ENCODE data around the gene SUGCT. TPM values are rescaled to one million over a fixed set of nuclear protein-coding genes. Genes with fewer than 3 reads are reported as not detected.

The SUGCT gene
- total and polyA plus RNA-seq, 2 of the 13 experiments (the other 11 are each of a cell fraction or from before 2014, with no cell fraction given), result 10.1 to 22.2 TPM

- Histone ChIP-seq H3K27me3 (ENCODE audit: control insufficient read depth in 1 of 2, insufficient read depth in 2 of 2, low read length in 2 of 2) (no peaks in the 10 kb centered on the region), H3K36me3 (replicated peaks in 1 of 2; ENCODE audit: control insufficient read depth in 1 of 2, insufficient read depth in 2 of 2, low read length in 2 of 2) (no peaks in the 10 kb centered on the region), H3K4me3 (replicated peaks in 1 of 3; ENCODE audit: insufficient read depth in 1 of 3, low read depth in 2 of 3, low read length in 3 of 3) (no peak overlapping the region), H3K27ac (ENCODE audit: extremely low read length, insufficient read depth, low read length) (no peak overlapping the region), H3K79me2 (ENCODE audit: insufficient read depth, low read length) (no peaks in the 10 kb centered on the region), H2AFZ (ENCODE audit: low read length) (no peak overlapping the region), H3K9ac (ENCODE audit: insufficient read depth, low read depth, low read length) (no peak overlapping the region), H3K4me1 (ENCODE audit: insufficient read depth, low read length) (no peaks in the 10 kb centered on the region), H3K9me3 (ENCODE audit: low read length) (no peaks in the 10 kb centered on the region), H4K20me1 (ENCODE audit: insufficient read depth, low read length) (no peaks in the 10 kb centered on the region), H3K4me2 (ENCODE audit: low read depth, low read length) (no peak overlapping the region)
- DNase-seq (ENCODE audit: low spot score), result no peak
- CTCF ChIA-PET (ENCODE audit: low intra/inter-chr PET ratio, low total read pairs), result interaction anchor here (3.2 kb wide), 1 partner anchor 274 kb away, joined by 29 read pairs; no protein-coding TSS in a partner anchor
- TF ChIP-seq, protein P1, sequence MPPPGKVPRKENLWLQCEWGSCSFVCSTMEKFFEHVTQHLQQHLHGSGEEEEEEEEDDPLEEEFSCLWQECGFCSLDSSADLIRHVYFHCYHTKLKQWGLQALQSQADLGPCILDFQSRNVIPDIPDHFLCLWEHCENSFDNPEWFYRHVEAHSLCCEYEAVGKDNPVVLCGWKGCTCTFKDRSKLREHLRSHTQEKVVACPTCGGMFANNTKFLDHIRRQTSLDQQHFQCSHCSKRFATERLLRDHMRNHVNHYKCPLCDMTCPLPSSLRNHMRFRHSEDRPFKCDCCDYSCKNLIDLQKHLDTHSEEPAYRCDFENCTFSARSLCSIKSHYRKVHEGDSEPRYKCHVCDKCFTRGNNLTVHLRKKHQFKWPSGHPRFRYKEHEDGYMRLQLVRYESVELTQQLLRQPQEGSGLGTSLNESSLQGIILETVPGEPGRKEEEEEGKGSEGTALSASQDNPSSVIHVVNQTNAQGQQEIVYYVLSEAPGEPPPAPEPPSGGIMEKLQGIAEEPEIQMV (CRISPR knock-in tag; IDR thresholded peaks at IDR 0.05; ENCODE audit: low read depth), result no peak
- TF ChIP-seq ZMYM3 (CRISPR knock-in tag; IDR thresholded peaks at IDR 0.05), result no peak
- no peak for TF ChIP-seq GPN1 (CRISPR knock-in tag; IDR thresholded peaks at IDR 0.05; ENCODE audit: borderline replicate concordance)
- TF ChIP-seq RNF2 (conservative IDR thresholded peaks at IDR 0.05; ENCODE audit: low read depth), result no peak
- no peak for TF ChIP-seq ZFAT (CRISPR knock-in tag; conservative IDR thresholded peaks at IDR 0.05)
- ATAC-seq, result no peak
- POLR2A ChIA-PET, result no interaction called here
- no TSS peak for BruUV-seq (replicated peaks)
- intact Hi-C loops (cut with micrococcal nuclease; ENCODE audit: unreplicated experiment) (no loop called here), in situ Hi-C loops (cut with HindIII; ENCODE audit: extremely low pct_ligation_motif_present, low pct_unique_long_range_greater_than_20kb) (no loop called here)
- WGBS (ENCODE audit: low lambda C conversion rate), result 95% methylated on average over 5 of the region's 5 CpGs
- no peak for FAIRE-seq
These were observed 195.6 kb downstream of the SUGCT start for GRCh38 chr7:40330408-40330807.

DNA sequence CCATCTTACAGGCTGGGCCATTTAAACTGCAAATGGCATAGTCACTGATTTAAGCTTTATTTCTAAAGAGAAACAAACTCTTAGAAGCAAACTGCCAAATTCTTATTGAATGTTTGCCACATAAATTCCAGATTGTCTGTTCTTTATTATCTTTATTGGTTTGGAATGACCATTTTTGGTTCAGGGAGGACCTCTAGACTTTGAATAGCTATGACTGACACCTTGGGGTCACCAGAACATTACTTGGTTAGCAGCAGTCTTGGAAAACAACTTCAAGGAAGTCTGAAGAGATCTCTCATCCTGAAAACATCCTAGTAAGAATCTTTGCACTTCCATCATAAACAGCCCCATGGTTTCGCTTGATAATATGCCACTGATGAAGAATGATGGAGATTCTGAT lies 197.1 kb downstream of the SUGCT start:
- Histone ChIP-seq H3K27me3 (ENCODE audit: control insufficient read depth in 1 of 2, insufficient read depth in 2 of 2, low read length in 2 of 2) (no peaks in the 10 kb centered on the region), H3K27ac (ENCODE audit: extremely low read length, insufficient read depth, low read length) (no peak overlapping the region), H3K9me3 (ENCODE audit: low read length) (no peaks in the 10 kb centered on the region), H3K4me3 (replicated peaks in 1 of 3; ENCODE audit: insufficient read depth in 1 of 3, low read depth in 2 of 3, low read length in 3 of 3) (no peak overlapping the region), H4K20me1 (ENCODE audit: insufficient read depth, low read length) (no peaks in the 10 kb centered on the region), H3K79me2 (ENCODE audit: insufficient read depth, low read length) (no peaks in the 10 kb centered on the region), H3K4me2 (ENCODE audit: low read depth, low read length) (no peak overlapping the region), H3K4me1 (ENCODE audit: insufficient read depth, low read length) (no peaks in the 10 kb centered on the region), H2AFZ (ENCODE audit: low read length) (no peak overlapping the region), H3K36me3 (replicated peaks in 1 of 2; ENCODE audit: control insufficient read depth in 1 of 2, insufficient read depth in 2 of 2, low read length in 2 of 2) (no peaks in the 10 kb centered on the region), H3K9ac (ENCODE audit: insufficient read depth, low read depth, low read length) (no peak overlapping the region)
- in situ Hi-C loops (cut with HindIII; ENCODE audit: extremely low pct_ligation_motif_present, low pct_unique_long_range_greater_than_20kb), result no loop called here
- DNase-seq (ENCODE audit: low spot score) (no peak), FAIRE-seq (no peak), ATAC-seq (no peak)
- WGBS (ENCODE audit: low lambda C conversion rate), result 37% methylated on average over 1 of the region's 1 CpG
- CTCF ChIA-PET (ENCODE audit: low intra/inter-chr PET ratio, low total read pairs), result interaction anchor here (1.7 kb wide), 1 partner anchor 273 kb away, joined by 5 read pairs; no protein-coding TSS in a partner anchor
- intact Hi-C loops (cut with micrococcal nuclease; ENCODE audit: unreplicated experiment), result no loop called here
- POLR2A ChIA-PET, result no interaction called here
- BruUV-seq (replicated peaks), result no TSS peak
- TF ChIP-seq HNF4G (IDR thresholded peaks at IDR 0.05; ENCODE audit: borderline replicate concordance, low read depth, low read length) (no peak), HNF4G (CRISPR knock-in tag; IDR thresholded peaks at IDR 0.05; ENCODE audit: borderline replicate concordance, low read depth) (no peak), NFAT5 (CRISPR knock-in tag; IDR thresholded peaks at IDR 0.05) (no peak), THAP9 (CRISPR knock-in tag; IDR thresholded peaks at IDR 0.05; ENCODE audit: borderline replicate concordance) (no peak)
